Keratinocyte (primary cell): ENCODE results near the gene HNRNPA2B1.

ENCODE experiments used
- EZH2 ChIP-seq: IDR thresholded peaks from one replicate; pipeline ENCODE4 v1.6.1; 2012; ENCODE audit warnings: inconsistent platforms, mild to moderate bottlenecking, low read length, moderate library complexity
- TF ChIP-seq, protein P1 (sequence below), 3 experiments: IDR thresholded peaks in 1 of 3; conservative IDR thresholded peaks in 1 of 3; optimal IDR thresholded peaks in 1 of 3; 2 replicates in 2 of 3; 3 replicates in 1 of 3; pipeline versions ENCODE3 to v1.5.1; 2011; ENCODE audit warnings: low read length in 3 of 3, mild to moderate bottlenecking in 3 of 3, moderate library complexity in 2 of 3, control low read depth in 1 of 3, inconsistent platforms in 1 of 3; ENCODE audit not compliant: insufficient read depth in 2 of 3; ENCODE audit errors: extremely low read depth in 1 of 3

DNA sequence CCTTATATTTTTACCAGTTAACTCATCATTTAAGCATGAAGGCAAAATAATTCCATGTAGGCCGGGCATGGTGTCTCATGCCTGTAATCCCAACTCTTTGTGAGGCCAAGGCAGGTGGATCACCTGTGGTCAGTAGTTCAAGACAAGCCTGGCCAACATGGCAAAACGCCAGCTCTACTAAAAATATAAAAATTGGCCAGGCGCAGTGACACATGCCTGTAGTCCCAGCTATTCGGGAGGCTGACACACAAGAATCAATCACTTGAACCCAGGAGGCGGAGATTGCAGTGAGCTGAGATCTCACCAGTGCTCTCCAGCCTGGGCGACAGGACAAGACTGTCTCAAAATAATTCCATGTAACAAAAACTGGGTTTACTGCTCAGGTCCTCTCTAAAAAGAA, 18.3 kb downstream of the HNRNPA2B1 start:
- TF ChIP-seq, protein P1, sequence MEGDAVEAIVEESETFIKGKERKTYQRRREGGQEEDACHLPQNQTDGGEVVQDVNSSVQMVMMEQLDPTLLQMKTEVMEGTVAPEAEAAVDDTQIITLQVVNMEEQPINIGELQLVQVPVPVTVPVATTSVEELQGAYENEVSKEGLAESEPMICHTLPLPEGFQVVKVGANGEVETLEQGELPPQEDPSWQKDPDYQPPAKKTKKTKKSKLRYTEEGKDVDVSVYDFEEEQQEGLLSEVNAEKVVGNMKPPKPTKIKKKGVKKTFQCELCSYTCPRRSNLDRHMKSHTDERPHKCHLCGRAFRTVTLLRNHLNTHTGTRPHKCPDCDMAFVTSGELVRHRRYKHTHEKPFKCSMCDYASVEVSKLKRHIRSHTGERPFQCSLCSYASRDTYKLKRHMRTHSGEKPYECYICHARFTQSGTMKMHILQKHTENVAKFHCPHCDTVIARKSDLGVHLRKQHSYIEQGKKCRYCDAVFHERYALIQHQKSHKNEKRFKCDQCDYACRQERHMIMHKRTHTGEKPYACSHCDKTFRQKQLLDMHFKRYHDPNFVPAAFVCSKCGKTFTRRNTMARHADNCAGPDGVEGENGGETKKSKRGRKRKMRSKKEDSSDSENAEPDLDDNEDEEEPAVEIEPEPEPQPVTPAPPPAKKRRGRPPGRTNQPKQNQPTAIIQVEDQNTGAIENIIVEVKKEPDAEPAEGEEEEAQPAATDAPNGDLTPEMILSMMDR (optimal IDR thresholded peaks at IDR 0.05 in 1 of 3, IDR thresholded peaks at IDR 0.05 in 1 of 3, conservative IDR thresholded peaks at IDR 0.05 in 1 of 3; ENCODE audit: extremely low read depth in 1 of 3, insufficient read depth in 2 of 3, low read length in 3 of 3): no peak
- TF ChIP-seq EZH2: no peak
